ENCODE data around the gene ZNF212.
"Not testable (repeated sequence)": the region's sequence is repeated elsewhere in the genome, so short reads cannot be mapped to it uniquely, and the experiment has no call there.

Gene ZNF212

GRCh38 chr7:149255174-149255573, 15.7 kb downstream of the ZNF212 start:
- no peak for DNase-seq

- no peak for DNase-seq
Observed at GRCh38 chr7:149256568-149256967, 17.1 kb downstream of the ZNF212 start.

- DNase-seq = no peak
Observed at GRCh38 chr7:149257146-149257545, 17.7 kb downstream of the ZNF212 start.

GRCh38 chr7:149261316-149261828, 21.9 kb downstream of the ZNF212 start:
- no peak for DNase-seq

- DNase-seq = peak; percentile 80
Observed at GRCh38 chr7:149261829-149262617, 22.6 kb downstream of the ZNF212 start, which contains the start of gene ZNF783. Gene ZNF783 (plus strand): TSS chr7:149262196. CDS start chr7:149262334, 138 bp downstream.

- DNase-seq = no peak
Observed at GRCh38 chr7:149266451-149266850, 27.0 kb downstream of the ZNF212 start.

GRCh38 chr7:149267733-149268132, 28.3 kb downstream of the ZNF212 start:
- DNase-seq = no peak

- not testable (repeated sequence) for DNase-seq
Observed at GRCh38 chr7:149274424-149274823, 35.0 kb downstream of the ZNF212 start.

GRCh38 chr7:149277871-149278270, 38.4 kb downstream of the ZNF212 start:
- no peak for DNase-seq

- no peak for DNase-seq
Observed at GRCh38 chr7:149278396-149278795, 38.9 kb downstream of the ZNF212 start.

GRCh38 chr7:149279111-149279743, 39.8 kb downstream of the ZNF212 start:
- DNase-seq = no peak

- DNase-seq = no peak
Observed at GRCh38 chr7:149280151-149280550, 40.7 kb downstream of the ZNF212 start.

GRCh38 chr7:149280661-149281507, 41.4 kb downstream of the ZNF212 start:
- DNase-seq = no peak

- DNase-seq = no peak
Observed at GRCh38 chr7:149281508-149282330, 42.3 kb downstream of the ZNF212 start.

- DNase-seq = no peak
Observed at GRCh38 chr7:149282331-149282655, 42.8 kb downstream of the ZNF212 start.

- DNase-seq = no peak
Observed at GRCh38 chr7:149283321-149283720, 43.9 kb downstream of the ZNF212 start.

- no peak for DNase-seq
Observed at GRCh38 chr7:149284343-149284742, 44.9 kb downstream of the ZNF212 start.

- peak; percentile 84 for DNase-seq
Observed at GRCh38 chr7:149284850-149285585, 45.6 kb downstream of the ZNF212 start.

GRCh38 chr7:149285603-149286002, 46.2 kb downstream of the ZNF212 start:
- no peak for DNase-seq

GRCh38 chr7:149286811-149287400, 47.5 kb downstream of the ZNF212 start:
- no peak for DNase-seq

- DNase-seq = no peak
Observed at GRCh38 chr7:149287622-149288021, 48.2 kb downstream of the ZNF212 start.

Data from GF-D8 (cell line).